Stimulated activated CD8-positive, alpha-beta memory T cell treated with anti-CD3 and anti-CD28 coated beads, Interleukin-4, amount 100 ng/mL, for 4 hours (primary cell): Measurements from ENCODE around the gene AK4.
"Not testable (repeated sequence)": the region's sequence is repeated elsewhere in the genome, so short reads cannot be mapped to it uniquely, and the experiment has no call there.

ENCODE experiments used
- DNase-seq, 2 donors: peaks; one replicate each; pipeline ENCODE4 v3.0.0-alpha.2; 2020; ENCODE audit warnings: low read depth in 2 of 2, low spot score in 1 of 2

The AK4 gene

DNA sequence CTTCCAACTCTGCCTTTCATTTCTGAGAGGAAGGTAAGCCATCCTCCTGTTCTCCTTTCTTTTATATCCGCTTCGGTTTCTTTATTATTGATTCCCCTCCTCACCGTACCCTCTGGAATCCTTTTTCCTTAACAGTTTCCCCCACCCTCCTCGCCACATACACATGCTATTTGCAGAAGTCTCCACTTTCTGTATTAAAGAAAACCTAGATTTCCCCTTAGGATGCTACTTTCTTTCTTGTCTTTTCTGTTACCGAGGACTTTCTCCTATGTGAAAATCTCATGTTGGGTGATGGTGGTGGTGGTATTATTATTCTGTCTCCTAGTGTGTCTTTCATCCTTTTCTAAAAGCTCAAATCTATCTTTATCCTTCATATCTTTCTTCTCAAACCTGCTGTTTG, 62.3 kb downstream of the AK4 start:
- no peak for DNase-seq

DNA sequence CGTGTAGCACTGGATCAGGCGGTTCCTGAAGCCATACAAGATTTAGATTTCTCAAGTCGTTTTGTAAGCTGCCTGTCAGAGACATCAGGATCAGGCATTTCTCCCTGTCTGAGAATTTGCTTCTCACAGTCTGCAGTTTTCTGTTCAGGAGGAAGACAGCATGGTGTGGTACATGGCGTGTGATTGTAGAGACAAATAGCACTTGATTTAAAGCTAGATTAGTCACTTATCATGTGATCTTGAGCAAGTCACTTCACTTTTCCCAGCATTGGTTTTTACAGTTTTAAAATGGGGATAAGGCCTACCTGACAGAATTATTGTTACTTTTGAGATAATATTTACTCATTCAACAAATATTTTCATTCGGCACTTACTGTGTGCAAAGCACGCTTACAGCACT, 63.3 kb downstream of the AK4 start:
- no peak for DNase-seq

DNA sequence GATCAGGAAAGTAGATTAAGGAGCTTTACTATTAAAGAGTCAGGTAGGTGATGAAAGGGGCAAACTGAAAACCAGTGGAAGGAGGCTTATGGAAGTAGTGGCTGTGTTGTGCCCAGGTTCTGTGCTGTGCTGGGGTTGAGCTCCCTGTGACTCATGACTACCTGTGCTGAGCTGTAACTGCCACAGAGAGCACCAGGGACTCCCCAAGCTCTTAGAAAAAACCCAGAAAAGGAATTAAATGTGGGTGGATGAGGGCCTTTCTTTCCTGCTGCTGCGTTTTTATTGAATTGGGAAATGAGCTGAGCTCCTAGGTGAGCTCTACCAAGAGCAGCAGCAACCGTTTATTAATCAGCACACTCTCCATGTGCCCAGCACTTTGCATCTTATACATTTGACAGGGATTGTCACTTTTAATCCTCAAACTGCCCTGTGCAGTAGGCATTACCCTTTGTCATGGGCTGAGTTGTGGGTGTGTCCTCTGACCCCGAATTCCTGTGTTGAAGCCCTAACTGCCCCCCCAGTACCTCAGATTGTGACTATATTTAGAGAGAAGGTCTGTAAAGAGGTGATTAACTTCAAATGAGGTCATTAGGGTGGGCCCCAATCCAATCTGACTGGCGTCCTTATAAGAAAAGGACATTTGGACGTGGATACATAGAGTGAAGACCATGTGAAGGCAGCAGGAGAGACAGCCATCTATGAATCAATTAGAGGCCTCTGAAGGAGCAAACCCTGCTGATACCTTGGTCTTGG, 65.4 kb downstream of the AK4 start:
- no peak for DNase-seq

DNA sequence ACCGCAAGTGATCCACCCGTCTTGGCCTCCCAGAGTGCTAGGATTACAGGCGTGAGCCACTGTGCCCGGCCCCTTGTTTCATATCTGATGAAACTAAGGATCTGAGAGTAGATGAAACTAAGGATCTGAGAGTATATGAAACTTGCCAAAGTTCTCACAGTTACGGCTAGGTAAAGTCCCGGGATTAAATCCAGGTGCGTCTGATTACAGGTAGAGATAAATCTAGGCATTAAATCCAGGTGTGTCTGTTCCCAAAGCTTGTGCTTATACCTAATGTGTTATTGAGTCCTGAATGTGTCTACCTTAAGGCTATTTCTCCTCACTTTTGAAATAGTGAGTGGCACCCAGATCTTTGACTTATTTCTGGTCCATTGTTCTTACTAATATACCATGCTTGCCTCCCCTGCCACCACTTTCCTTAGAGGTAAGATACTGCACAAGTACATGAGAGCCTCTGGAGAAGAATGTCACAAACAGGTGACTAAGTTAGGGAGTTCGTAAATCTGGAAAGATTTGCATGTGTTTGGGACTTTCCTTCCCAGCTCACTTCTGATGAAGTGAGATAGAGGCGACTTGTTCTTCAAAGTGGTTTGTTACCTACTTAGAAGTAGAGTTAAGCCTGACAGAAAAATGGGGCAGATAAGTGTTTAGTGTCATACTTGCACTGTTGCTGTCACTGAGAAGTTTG, 66.5 kb downstream of the AK4 start:
- no peak for DNase-seq

DNA sequence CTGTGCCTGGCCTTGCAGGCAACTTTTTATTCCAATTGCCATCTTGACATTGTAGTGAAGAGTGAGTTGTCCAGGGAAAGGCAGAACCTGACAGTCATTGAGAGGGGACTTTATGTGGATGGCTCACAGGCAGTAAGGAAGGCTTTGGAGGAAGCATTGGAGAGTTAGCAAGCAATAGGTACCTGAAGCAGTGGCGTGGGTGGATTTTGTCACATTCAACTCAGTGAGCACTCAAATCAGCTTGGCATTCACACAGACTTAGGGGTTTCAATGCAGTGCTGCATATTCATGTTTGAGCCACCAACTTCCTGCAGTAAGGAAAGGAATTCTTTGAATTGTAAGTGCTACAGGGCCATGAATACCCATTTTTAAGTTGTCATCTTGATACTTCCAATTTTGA, 69.0 kb downstream of the AK4 start:
- no peak for DNase-seq

DNA sequence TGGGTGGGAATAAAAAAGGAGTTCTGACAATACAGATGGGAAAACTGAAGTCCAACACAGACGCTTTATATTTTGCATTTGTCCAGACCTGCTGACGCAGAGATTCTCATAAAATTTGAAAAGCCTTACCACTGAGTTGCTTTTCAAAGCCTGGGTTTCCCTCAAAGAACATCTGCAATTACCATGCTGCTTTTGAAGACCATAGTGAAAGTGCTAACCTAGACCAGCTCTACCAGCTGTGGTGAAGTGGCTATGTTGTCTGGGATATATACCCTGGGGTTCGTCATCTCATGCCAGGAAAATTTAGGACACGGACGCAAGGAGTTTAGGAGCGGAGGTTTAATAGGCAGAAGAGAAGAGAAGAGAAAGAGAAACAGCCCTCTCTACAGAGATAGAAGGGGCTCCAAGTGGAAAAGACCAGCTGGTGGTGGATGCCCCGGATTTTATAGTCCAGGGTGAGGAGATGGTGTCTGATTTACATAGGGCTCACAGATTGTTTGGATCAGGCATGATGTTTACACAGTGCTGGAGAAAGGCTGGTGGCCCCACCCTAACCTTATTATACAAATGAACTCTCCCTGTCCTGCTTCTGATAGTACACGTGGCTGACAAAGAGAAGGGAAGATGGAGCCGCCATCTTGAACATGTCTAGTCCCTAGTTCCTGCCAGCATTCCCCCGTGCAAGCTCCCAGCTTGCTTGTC, 73.8 kb downstream of the AK4 start:
- no peak for DNase-seq

DNA sequence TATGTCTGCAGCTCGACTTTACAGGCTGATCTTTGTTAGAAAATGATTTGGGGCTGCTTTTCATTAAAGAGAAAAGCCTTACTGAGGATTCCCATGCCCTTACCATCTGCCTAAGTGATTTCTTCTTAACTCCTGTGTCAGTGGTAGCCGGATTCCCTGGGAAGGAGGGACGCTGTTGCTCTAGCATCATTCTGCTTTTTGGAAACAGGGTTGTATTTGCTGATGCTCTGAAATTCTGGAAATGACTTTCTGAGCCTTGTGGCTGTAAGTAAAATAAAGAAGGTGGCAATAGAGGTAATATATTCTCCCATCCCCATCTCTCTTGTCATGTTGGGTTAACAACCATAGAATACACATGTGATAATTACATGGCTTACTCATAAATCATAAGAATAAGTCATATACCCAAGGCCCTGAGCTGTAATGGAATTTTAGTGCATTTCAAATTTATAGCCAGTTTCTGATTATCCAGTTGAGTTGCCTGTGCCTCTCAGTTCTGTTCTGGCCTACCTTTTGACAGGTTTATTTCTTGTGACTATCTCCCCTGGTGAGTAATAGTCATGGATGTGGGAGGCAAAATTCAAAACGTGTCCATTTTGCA, 74.4 kb downstream of the AK4 start:
- no peak for DNase-seq

DNA sequence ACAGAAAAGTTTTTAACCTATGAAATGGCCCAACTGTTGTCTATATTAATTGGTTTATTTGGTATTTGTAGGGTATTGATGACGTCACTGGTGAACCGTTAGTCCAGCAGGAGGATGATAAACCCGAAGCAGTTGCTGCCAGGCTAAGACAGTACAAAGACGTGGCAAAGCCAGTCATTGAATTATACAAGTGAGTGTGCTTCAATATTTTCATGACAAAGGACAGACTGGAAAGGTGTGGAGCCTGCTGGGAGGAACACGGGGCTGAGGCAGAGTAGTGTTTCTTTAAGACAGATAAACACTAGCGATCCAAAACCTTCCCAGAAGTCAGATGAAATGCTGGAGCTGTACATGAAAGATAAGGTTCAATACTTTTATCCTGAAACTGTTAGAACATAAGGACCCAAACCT, 76.7 kb downstream of the AK4 start:
- DNase-seq = no peak

DNA sequence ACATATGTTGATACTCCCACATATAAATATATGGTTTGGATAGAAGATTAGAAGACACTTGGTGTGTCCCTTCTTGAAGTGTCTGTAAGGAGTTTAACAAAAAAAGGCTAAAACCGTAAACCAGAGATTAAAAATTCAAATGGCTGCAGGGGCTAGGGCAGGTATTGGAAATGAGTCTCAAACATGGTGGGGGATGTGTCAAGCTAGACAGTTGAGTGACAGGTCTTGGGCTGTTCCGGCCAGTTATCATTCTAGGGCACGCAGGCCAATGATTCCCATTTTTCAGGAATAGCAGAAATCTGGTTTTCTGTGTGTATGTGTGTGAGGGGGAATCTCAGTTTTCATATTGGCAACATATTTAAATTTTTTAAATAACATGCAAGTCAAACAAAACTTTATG, 77.2 kb downstream of the AK4 start:
- no peak for DNase-seq

DNA sequence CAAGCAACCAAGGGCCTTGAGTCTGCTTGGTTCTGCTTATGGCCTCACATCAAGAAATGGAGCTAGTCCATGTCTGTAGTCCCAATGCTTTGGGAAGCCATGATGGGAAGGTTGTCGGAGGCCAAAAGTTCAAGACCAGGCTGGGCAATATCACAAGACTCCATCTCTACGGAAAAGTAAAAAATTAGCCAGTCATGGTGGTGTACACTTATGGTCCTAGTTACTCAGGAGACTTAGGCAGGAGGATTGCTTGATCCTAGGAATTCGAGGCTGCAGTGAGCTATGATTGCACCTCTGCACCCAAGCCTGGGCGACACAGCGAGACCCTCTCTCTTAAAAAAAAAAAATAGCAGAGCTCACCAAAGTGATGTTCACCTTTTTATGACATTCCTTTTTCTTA, 81.2 kb downstream of the AK4 start:
- no peak for DNase-seq

DNA sequence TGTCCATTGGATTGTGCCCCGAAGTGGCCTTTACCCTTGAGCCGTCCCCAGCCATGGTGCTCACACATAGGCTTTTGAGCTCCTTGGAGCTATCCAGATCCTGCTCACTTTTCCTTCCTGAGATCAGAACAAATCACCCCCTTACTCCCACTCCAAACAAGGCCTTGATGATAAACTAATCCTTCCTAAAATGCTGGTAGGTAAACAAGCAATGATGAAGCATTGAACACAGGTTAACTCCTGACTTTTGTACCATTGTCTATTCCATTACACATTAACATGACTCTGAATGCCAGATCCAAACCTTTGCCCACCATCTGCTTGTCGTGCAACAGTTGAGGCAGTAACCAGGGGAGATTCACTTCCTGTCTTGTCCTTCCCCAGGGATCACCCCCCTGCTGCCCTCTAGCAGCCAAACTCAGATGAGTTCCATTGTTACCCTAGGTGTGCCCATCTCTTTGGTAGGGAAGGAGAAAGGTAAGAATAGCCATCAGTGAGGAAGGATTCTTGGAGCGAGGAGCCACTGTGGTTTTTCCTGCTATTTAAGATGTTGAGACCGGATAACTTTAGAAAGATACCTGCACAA, 81.8 kb downstream of the AK4 start:
- DNase-seq = no peak

DNA sequence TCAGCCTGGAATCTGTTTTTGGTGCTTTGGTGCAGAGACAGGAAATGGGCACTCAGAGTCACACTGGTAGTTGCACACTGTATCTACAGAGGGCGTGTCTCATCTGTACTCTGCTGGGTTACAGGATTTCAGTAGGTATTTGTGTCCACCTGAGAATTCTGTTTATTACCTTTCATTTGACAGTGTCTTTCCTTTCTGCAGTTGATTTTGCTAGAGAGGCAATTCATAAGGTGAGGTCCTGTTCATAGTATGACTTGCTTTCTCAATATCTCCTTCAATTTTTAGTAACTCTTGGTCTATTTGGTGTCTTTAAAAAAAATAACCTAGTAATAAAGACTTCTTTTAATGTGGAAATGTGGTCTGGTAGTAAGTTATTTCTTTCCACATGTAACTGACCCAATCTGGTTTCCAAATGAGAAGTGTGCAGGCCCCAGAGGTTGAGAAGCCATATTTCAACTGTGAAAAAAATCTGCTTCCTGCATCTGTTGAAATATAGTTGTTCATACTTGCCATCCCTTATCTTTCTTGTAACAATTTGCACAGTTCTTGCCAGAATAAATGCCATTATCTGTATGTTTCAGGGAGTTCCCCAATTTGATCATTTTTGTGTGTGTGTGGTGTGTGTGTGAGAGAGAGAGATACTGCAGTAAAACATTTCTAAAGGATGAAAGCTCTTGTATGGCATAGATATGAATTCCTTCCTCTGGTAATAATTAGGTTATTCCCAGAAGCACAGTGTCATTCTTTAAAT, 82.9 kb downstream of the AK4 start:
- DNase-seq = no peak

DNA sequence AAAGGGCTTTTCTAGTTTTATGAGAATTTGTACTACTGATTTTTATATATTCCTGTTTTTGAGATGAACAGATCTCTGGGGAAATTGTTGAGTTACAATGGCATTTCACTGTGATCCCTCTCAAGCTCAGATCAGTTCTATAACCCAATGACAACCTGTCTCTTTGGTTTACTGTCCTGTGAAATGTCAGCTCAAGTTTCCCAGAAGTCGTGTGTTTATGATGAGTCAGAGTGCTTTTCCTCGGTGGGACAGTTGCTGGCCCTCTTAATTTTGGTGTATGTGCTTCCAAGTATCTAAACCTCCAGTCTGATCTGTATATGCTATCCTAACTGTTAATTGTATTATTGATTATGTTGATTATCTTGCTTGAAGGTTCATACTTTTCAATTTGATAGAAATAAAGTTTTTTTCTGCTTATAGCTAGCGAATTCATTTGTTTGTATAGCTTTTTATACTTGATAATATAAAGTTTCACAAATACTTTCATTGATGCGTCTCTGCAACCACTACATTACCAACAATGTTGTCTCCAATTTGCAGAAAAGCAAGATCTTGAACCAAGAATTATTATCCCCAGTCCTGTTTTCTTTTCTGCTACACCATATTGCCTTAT, 83.8 kb downstream of the AK4 start:
- no peak for DNase-seq

DNA sequence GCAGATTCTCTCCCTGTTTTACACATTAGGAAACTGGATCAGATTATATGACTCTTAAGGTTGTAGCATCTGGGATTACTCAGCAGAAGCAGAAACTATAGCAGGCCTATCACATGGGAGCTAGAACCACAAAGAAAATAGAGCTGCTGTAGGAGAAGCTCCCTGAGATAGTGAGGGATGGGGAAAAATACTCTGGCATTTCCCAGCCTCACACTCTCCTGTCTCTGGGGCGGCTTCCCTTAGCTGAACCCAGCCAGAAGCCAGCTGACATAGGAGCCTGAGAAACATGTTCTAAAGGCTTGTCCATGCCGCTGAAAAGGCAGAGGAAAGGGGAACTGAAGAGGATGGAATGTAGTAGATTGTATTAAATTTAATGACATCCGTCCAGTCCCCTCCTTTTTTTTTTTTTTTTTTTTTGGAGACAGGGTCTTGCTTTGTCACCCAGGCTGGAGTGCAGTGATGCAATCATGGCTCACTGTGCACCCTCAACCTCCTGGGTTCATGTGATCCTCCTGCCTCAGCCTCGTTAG, 84.5 kb downstream of the AK4 start:
- DNase-seq = no peak

DNA sequence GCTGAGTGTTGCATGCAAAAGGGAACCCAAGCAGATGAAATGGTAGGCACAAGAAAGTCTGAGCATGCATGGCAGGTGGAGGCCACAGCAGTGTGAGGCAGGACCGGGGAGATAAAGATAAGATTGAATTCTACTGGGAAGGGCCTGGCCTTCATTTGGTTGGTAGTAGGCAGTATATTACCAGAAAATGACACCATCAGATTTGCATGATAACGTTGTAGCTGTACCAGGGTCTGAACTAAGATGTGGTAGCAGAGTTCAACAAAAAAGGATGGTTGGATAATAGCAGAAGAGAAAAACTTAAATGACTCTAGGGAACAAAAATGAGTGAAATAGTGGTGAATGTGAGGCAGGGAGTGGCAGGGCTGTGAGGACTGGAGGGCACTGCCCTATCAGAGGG, 85.8 kb downstream of the AK4 start:
- DNase-seq = no peak

DNA sequence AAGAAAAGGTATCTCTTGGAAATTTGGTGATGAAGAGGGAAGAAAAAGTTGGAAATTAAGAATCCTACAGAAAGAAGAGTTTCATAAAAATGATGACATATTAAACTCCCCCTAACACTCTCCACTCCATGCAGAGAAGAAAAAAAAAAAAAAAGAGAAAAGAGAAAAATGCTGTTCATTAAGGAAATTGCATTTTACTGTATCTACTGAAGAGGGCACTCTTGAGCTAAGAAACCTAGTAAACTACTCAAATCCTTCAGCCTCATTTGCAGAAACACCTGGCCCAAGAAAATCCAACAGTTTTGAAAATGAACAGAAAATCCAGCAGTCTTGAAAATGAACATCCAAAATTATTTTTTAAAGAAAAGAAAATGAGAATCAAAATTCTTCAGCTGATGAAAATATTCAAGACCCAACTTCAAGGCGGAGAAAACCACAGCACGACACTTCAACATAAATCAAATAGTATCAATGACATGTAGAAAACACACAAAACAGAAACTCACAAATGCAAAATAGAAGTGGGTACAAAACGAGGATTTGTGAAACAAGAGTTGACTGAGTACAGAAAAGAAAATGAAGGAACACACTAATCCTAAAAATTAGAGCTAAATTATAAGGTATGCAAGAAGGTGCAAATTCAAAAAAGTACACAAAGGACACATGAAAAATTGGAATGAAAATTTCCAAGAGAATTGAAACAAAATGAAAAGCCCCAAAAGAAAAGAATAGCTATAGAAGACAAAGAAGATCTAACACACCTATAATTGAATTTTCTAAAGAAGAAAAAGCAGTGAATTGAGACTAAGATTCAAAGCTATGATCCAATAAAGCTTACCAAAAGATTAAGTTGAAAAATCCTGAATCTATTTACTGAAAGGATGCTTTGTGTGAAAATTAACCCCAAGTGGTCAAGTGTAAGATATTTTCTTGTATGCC, 88.1 kb downstream of the AK4 start:
- DNase-seq = no peak

DNA sequence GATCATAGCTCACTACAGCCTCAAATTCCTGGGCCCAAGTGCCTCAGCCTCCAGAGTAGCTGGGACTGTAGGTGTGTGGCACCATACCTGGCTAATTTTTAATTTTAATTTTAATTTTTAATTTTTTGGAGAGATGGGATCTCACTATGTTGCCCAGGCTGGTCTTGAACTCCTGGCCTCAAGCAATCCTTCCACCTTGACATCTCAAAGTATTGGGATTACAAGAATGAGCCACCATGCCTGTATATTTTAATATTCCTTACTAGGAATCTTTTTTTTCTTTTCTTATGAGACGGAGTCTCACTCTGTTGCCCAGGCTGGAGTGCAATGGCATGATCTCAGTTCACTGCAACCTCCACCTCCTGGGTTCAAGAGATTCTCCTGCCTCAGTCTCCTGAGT, 89.1 kb downstream of the AK4 start:
- not testable (repeated sequence) for DNase-seq

DNA sequence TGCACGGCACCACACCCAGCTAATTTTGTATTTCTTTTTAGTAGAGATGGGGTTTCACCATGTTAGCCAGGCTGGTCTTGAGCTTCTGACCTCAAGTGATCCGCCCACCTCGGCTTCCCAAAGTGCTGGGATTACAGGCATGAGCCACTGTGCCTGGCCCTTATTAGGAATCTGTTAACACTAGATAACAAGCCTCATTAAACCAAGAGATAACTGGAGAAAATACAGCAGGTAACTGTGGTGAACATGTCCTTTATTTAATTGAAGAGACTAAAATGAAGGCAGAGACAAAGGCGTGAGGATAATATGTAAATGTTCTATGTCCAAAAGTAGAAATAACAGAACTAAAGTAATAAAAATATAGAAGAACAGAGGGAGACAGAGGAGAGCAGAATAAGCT, 89.5 kb downstream of the AK4 start:
- DNase-seq = no peak

DNA sequence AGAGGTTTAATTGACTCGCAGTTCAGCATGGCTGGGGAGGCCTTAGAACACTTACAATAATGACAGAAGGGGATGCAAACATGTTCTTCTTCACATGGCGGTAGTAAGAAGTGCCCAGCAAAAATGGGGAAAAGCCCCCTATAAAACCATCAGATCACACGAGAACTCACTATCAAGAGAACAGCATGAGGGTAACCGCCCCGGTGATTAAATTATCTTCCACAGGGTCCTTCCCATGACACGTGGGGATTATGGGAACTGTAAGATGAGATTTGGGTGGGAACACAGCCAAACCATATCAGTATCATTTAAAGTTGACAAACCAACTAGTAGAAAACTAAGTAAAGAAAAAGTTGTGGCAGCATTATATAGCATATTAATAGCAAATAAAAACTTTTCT, 90.0 kb downstream of the AK4 start:
- no peak for DNase-seq
